ENCODE data around the gene HOOK2. TPM values are rescaled to one million over a fixed set of nuclear protein-coding genes. Genes with fewer than 3 reads are reported as not detected.

The HOOK2 gene
- total and polyA plus RNA-seq, 2 of the 13 experiments (the other 11 are each of a cell fraction or from before 2014, with no cell fraction given), result 9.2 to 12.9 TPM

- TF ChIP-seq KAT2B (IDR thresholded peaks at IDR 0.05; ENCODE audit: borderline replicate concordance, low read depth, low read length) (no peak), NCOA1 (CRISPR knock-in tag; IDR thresholded peaks at IDR 0.05) (no peak), ZFY (CRISPR knock-in tag; IDR thresholded peaks at IDR 0.05) (peak; percentile 72), YEATS2 (CRISPR knock-in tag; IDR thresholded peaks at IDR 0.05; ENCODE audit: borderline replicate concordance) (no peak; the same call in 1 of the 2 replicates), IRX3 (CRISPR knock-in tag; IDR thresholded peaks at IDR 0.05; ENCODE audit: borderline replicate concordance, low read depth) (0 out of 2 replicates have a peak, but pooled peaks have one; percentile 62), KLF13 (CRISPR knock-in tag; IDR thresholded peaks at IDR 0.05) (no peak), FOXP4 (CRISPR knock-in tag; IDR thresholded peaks at IDR 0.05) (peak; percentile 30; the same call in 1 of the 2 replicates), NCOA5 (CRISPR knock-in tag; IDR thresholded peaks at IDR 0.05) (0 out of 2 replicates have a peak, but pooled peaks have one; percentile 35), HOXA5 (CRISPR knock-in tag; IDR thresholded peaks at IDR 0.05) (0 out of 2 replicates have a peak, but pooled peaks have one; percentile 6), ZNF878 (CRISPR knock-in tag; IDR thresholded peaks at IDR 0.05) (peak; percentile 80; the same call in 1 of the 2 replicates), ZNF160 (CRISPR knock-in tag; IDR thresholded peaks at IDR 0.05) (no peak; the same call in 1 of the 2 replicates), ZNF276 (CRISPR knock-in tag; IDR thresholded peaks at IDR 0.05; ENCODE audit: low read depth) (no peak), SNRNP70 (IDR thresholded peaks at IDR 0.05; ENCODE audit: low read depth, low read length) (no peak), ZNF749 (CRISPR knock-in tag; IDR thresholded peaks at IDR 0.05; ENCODE audit: borderline replicate concordance) (peak; percentile 69), ZBTB3 (CRISPR knock-in tag; IDR thresholded peaks at IDR 0.05; ENCODE audit: borderline replicate concordance, low read depth) (no peak), FOXC1 (CRISPR knock-in tag; IDR thresholded peaks at IDR 0.05; ENCODE audit: borderline replicate concordance) (peak; percentile 45; the same call in 1 of the 2 replicates), SKI (IDR thresholded peaks at IDR 0.05; ENCODE audit: partially characterized antibody) (no peak), MXI1 (IDR thresholded peaks at IDR 0.05; ENCODE audit: borderline replicate concordance, low read depth, low read length) (0 out of 3 replicates have a peak, but pooled peaks have one; percentile 11), FOXK1 (CRISPR knock-in tag; IDR thresholded peaks at IDR 0.05; ENCODE audit: borderline replicate concordance, low read depth) (peak; percentile 36; the same call in 1 of the 2 replicates), ZNF773 (CRISPR knock-in tag; IDR thresholded peaks at IDR 0.05; ENCODE audit: borderline replicate concordance) (peak; percentile 45; the same call in 1 of the 2 replicates), ZNF225 (CRISPR knock-in tag; IDR thresholded peaks at IDR 0.05) (no peak)
Measured at GRCh38 chr19:12792051-12792852, 16.9 kb upstream of the HOOK2 start (continued).

All from HepG2 (cell line).